ENCODE data around the gene LCP1.

Gene LCP1

GRCh38 chr13:46121033-46121432, 60.9 kb downstream of the LCP1 start:
- Histone ChIP-seq H2AFZ (ENCODE audit: low read depth, low read length) (no peak overlapping the region), H3K4me3 (ENCODE audit: low read depth in 1 of 2, low read length in 2 of 2) (no peak overlapping the region), H3K4me1 (ENCODE audit: insufficient read depth, low read length) (no peaks in the 10 kb centered on the region), H3K27ac (ENCODE audit: low read length) (no peak overlapping the region), H3K9ac (ENCODE audit: low read depth, low read length) (no peak overlapping the region), H4K20me1 (ENCODE audit: insufficient read depth, low read length) (0 out of 2 replicates have a peak, but pooled peaks cover 2% of the 10 kb centered on the region), H3K4me2 (ENCODE audit: insufficient read depth, low read length) (no peak overlapping the region), H3K27me3 (ENCODE audit: insufficient read depth, low read length, poor library complexity) (no peaks in the 10 kb centered on the region), H3K79me2 (ENCODE audit: insufficient read depth, low read length) (no peaks in the 10 kb centered on the region), H3K36me3 (ENCODE audit: insufficient read depth, low read length) (peaks cover 2% of the 10 kb centered on the region), H3K9me3 (ENCODE audit: insufficient read depth, low read length, severe bottlenecking) (no peaks in the 10 kb centered on the region)
- TF ChIP-seq CTCF (IDR thresholded peaks at IDR 0.05; ENCODE audit: borderline replicate concordance, extremely low read depth, low read length, poor library complexity, severe bottlenecking) (no peak), EZH2 (IDR thresholded peaks at IDR 0.05; ENCODE audit: borderline replicate concordance, low read depth, low read length, severe bottlenecking) (no peak)
- no peak for DNase-seq
- no peak for ATAC-seq (ENCODE audit: insufficient read depth, low read depth)

GRCh38 chr13:46119883-46120614, 61.9 kb downstream of the LCP1 start:
- Histone ChIP-seq H3K27me3 (ENCODE audit: insufficient read depth, low read length, poor library complexity) (no peaks in the 10 kb centered on the region), H3K9me3 (ENCODE audit: insufficient read depth, low read length, severe bottlenecking) (no peaks in the 10 kb centered on the region), H3K9ac (ENCODE audit: low read depth, low read length) (no peak overlapping the region), H3K27ac (ENCODE audit: low read length) (no peak overlapping the region), H4K20me1 (ENCODE audit: insufficient read depth, low read length) (no peaks in the 10 kb centered on the region), H3K4me3 (ENCODE audit: low read depth in 1 of 2, low read length in 2 of 2) (no peak overlapping the region), H3K79me2 (ENCODE audit: insufficient read depth, low read length) (no peaks in the 10 kb centered on the region), H3K36me3 (ENCODE audit: insufficient read depth, low read length) (no peaks in the 10 kb centered on the region), H3K4me1 (ENCODE audit: insufficient read depth, low read length) (no peaks in the 10 kb centered on the region), H2AFZ (ENCODE audit: low read depth, low read length) (no peak overlapping the region), H3K4me2 (ENCODE audit: insufficient read depth, low read length) (no peak overlapping the region)
- TF ChIP-seq EZH2 (IDR thresholded peaks at IDR 0.05; ENCODE audit: borderline replicate concordance, low read depth, low read length, severe bottlenecking) (no peak), CTCF (IDR thresholded peaks at IDR 0.05; ENCODE audit: borderline replicate concordance, extremely low read depth, low read length, poor library complexity, severe bottlenecking) (no peak)
- no peak for ATAC-seq (ENCODE audit: insufficient read depth, low read depth)
- no peak for DNase-seq

GRCh38 chr13:46116653-46117502, 65.1 kb downstream of the LCP1 start:
- Histone ChIP-seq H3K9ac (ENCODE audit: low read depth, low read length) (no peak overlapping the region), H3K4me3 (ENCODE audit: low read depth in 1 of 2, low read length in 2 of 2) (no peak overlapping the region), H3K27me3 (ENCODE audit: insufficient read depth, low read length, poor library complexity) (no peaks in the 10 kb centered on the region), H3K27ac (ENCODE audit: low read length) (no peak overlapping the region), H4K20me1 (ENCODE audit: insufficient read depth, low read length) (no peaks in the 10 kb centered on the region), H3K4me1 (ENCODE audit: insufficient read depth, low read length) (no peaks in the 10 kb centered on the region), H3K4me2 (ENCODE audit: insufficient read depth, low read length) (no peak overlapping the region), H2AFZ (ENCODE audit: low read depth, low read length) (no peak overlapping the region), H3K79me2 (ENCODE audit: insufficient read depth, low read length) (no peaks in the 10 kb centered on the region), H3K9me3 (ENCODE audit: insufficient read depth, low read length, severe bottlenecking) (no peaks in the 10 kb centered on the region), H3K36me3 (ENCODE audit: insufficient read depth, low read length) (no peaks in the 10 kb centered on the region)
- TF ChIP-seq EZH2 (IDR thresholded peaks at IDR 0.05; ENCODE audit: borderline replicate concordance, low read depth, low read length, severe bottlenecking): no peak
- no peak for TF ChIP-seq CTCF (IDR thresholded peaks at IDR 0.05; ENCODE audit: borderline replicate concordance, extremely low read depth, low read length, poor library complexity, severe bottlenecking)
- ATAC-seq (ENCODE audit: insufficient read depth, low read depth): no peak
- DNase-seq: no peak

All from DND-41 (cell line).